ENCODE results near the gene PCSK6.
"Not testable (repeated sequence)": the region's sequence is repeated elsewhere in the genome, so short reads cannot be mapped to it uniquely, and the experiment has no call there.

Gene PCSK6

GRCh38 chr15:101463696-101464095 is 25.8 kb downstream of the PCSK6 start:
- not testable (repeated sequence) for DNase-seq (ENCODE audit: low read depth in 2 of 2, low spot score in 1 of 2)

- DNase-seq (ENCODE audit: low read depth in 2 of 2, low spot score in 1 of 2) = no peak
Measured at GRCh38 chr15:101463270-101463669, 26.2 kb downstream of the PCSK6 start.

GRCh38 chr15:101461097-101461496 is 28.4 kb downstream of the PCSK6 start:
- no peak for DNase-seq (ENCODE audit: low read depth in 2 of 2, low spot score in 1 of 2)

- DNase-seq (ENCODE audit: low read depth in 2 of 2, low spot score in 1 of 2) = no peak
Measured at GRCh38 chr15:101459579-101460300, 29.8 kb downstream of the PCSK6 start.

- DNase-seq (ENCODE audit: low read depth in 2 of 2, low spot score in 1 of 2) = no peak
Measured at GRCh38 chr15:101458908-101459578, 30.5 kb downstream of the PCSK6 start.

- no peak for DNase-seq (ENCODE audit: low read depth in 2 of 2, low spot score in 1 of 2)
Measured at GRCh38 chr15:101458158-101458900, 31.2 kb downstream of the PCSK6 start.

- DNase-seq (ENCODE audit: low read depth in 2 of 2, low spot score in 1 of 2) = no peak
Measured at GRCh38 chr15:101457696-101458095, 31.8 kb downstream of the PCSK6 start.

GRCh38 chr15:101456057-101456739 is 33.3 kb downstream of the PCSK6 start:
- no peak for DNase-seq (ENCODE audit: low read depth in 2 of 2, low spot score in 1 of 2)

GRCh38 chr15:101455291-101456025 is 34.0 kb downstream of the PCSK6 start:
- no peak for DNase-seq (ENCODE audit: low read depth in 2 of 2, low spot score in 1 of 2)

- DNase-seq (ENCODE audit: low read depth in 2 of 2, low spot score in 1 of 2) = not testable (repeated sequence)
Measured at GRCh38 chr15:101454781-101455180, 34.7 kb downstream of the PCSK6 start.

GRCh38 chr15:101454365-101454764 is 35.1 kb downstream of the PCSK6 start:
- DNase-seq (ENCODE audit: low read depth in 2 of 2, low spot score in 1 of 2) = no peak

- DNase-seq (ENCODE audit: low read depth in 2 of 2, low spot score in 1 of 2) = no peak
Measured at GRCh38 chr15:101453123-101454120, 36.1 kb downstream of the PCSK6 start.

GRCh38 chr15:101452572-101452971 is 36.9 kb downstream of the PCSK6 start:
- DNase-seq (ENCODE audit: low read depth in 2 of 2, low spot score in 1 of 2) = no peak

GRCh38 chr15:101451846-101452245 is 37.7 kb downstream of the PCSK6 start:
- no peak for DNase-seq (ENCODE audit: low read depth in 2 of 2, low spot score in 1 of 2)

- DNase-seq (ENCODE audit: low read depth in 2 of 2, low spot score in 1 of 2) = no peak
Measured at GRCh38 chr15:101451266-101451799, 38.2 kb downstream of the PCSK6 start.

GRCh38 chr15:101450403-101451265 is 38.9 kb downstream of the PCSK6 start:
- DNase-seq (ENCODE audit: low read depth in 2 of 2, low spot score in 1 of 2) = no peak

- DNase-seq (ENCODE audit: low read depth in 2 of 2, low spot score in 1 of 2) = no peak
Measured at GRCh38 chr15:101449471-101450402, 39.8 kb downstream of the PCSK6 start.
